CD4-positive, alpha-beta T cell treated with Interleukin-10 for 1 hour (primary cell): ENCODE results near the gene AKT1.

Experiments
- DNase-seq: peaks from one replicate; pipeline ENCODE4 v3.0.0-alpha.2; 2020

Gene AKT1

GRCh38 chr14:104784846-104785707 is 10.5 kb downstream of the AKT1 start:
- no peak for DNase-seq

- no peak for DNase-seq
Observed at GRCh38 chr14:104784218-104784568, 11.4 kb downstream of the AKT1 start.

- DNase-seq = no peak
Observed at GRCh38 chr14:104783484-104784217, 11.9 kb downstream of the AKT1 start.

- DNase-seq = no peak
Observed at GRCh38 chr14:104782808-104783139, 12.8 kb downstream of the AKT1 start.

- DNase-seq = no peak
Observed at GRCh38 chr14:104782086-104782807, 13.3 kb downstream of the AKT1 start.

GRCh38 chr14:104781271-104782077 is 14.1 kb downstream of the AKT1 start:
- no peak for DNase-seq

- no peak for DNase-seq
Observed at GRCh38 chr14:104780513-104781030, 15.0 kb downstream of the AKT1 start.

GRCh38 chr14:104779776-104780512 is 15.6 kb downstream of the AKT1 start:
- no peak for DNase-seq

- no peak for DNase-seq
Observed at GRCh38 chr14:104778694-104779331, 16.7 kb downstream of the AKT1 start.

- no peak for DNase-seq
Observed at GRCh38 chr14:104777808-104778249, 17.7 kb downstream of the AKT1 start.

GRCh38 chr14:104776961-104777807 is 18.4 kb downstream of the AKT1 start:
- no peak for DNase-seq

GRCh38 chr14:104776481-104776880 is 19.1 kb downstream of the AKT1 start:
- no peak for DNase-seq

GRCh38 chr14:104775073-104775489 is 20.5 kb downstream of the AKT1 start:
- DNase-seq = no peak

GRCh38 chr14:104774453-104775072 is 21.0 kb downstream of the AKT1 start:
- no peak for DNase-seq

- DNase-seq = no peak
Observed at GRCh38 chr14:104773505-104774452, 21.8 kb downstream of the AKT1 start.

- DNase-seq = no peak
Observed at GRCh38 chr14:104772707-104773504, 22.6 kb downstream of the AKT1 start.

GRCh38 chr14:104771918-104772706 is 23.4 kb downstream of the AKT1 start:
- no peak for DNase-seq
